Stomach (tissue), 9 donors: ENCODE measurements around the gene SCN8A. TPM values are rescaled to one million over a fixed set of nuclear protein-coding genes. Genes with fewer than 3 reads are reported as not detected.
"Not testable (repeated sequence)": the region's sequence is repeated elsewhere in the genome, so short reads cannot be mapped to it uniquely, and the experiment has no call there.

Experiments
- DNase-seq, 2 donors: peaks; one replicate each; pipeline versions ENCODE4 v3.0.0 to v3.0.0-alpha.2; 2013 to 2019
- H3K27ac ChIP-seq, 5 donors: fragments of 200-600 bp in 4 of 5; sonication (generic) in 4 of 5; one replicate each; pipeline ENCODE4 v1.5.1; 2013 to 2019; ENCODE audit warnings: mild to moderate bottlenecking in 1 of 5, moderate library complexity in 1 of 5
- H3K27me3 ChIP-seq, 3 donors: fragments of 200-600 bp; sonication (generic); one replicate each; pipeline ENCODE4 v1.5.1; 2017 to 2019; ENCODE audit warnings: mixed run types in 1 of 3
- H3K36me3 ChIP-seq, 4 donors: fragments of 200-600 bp; sonication (generic); 1 replicate in 3 of 4; 2 replicates in 1 of 4; pipeline ENCODE4 v1.5.1; 2016 to 2019
- H3K4me1 ChIP-seq, 4 donors: fragments of 200-600 bp; sonication (generic); one replicate each; pipeline ENCODE4 v1.5.1; 2016 to 2019
- H3K4me3 ChIP-seq, 4 donors: fragments of 200-600 bp; sonication (generic) in 3 of 4; one replicate each; pipeline ENCODE4 v1.5.1; 2016 to 2019; ENCODE audit warnings: mild to moderate bottlenecking in 1 of 4
- H3K9me3 ChIP-seq, 4 donors: fragments of 200-600 bp; sonication (generic); one replicate each; pipeline ENCODE4 v1.5.1; 2016 to 2019
- EP300 ChIP-seq: sonication (generic); formaldehyde crosslinking; IDR thresholded peaks from one replicate; pipeline ENCODE4 v1.6.1; 2017; ENCODE audit warnings: antibody characterized with exemption
- POLR2A ChIP-seq, 4 donors: fragments of 450-650 bp; IDR thresholded peaks; one replicate each; pipeline ENCODE4 v1.6.1; 2016; ENCODE audit warnings: antibody characterized with exemption in 4 of 4, control low read depth in 2 of 4, mild to moderate bottlenecking in 1 of 4, moderate library complexity in 1 of 4
- POLR2AphosphoS5 ChIP-seq, 3 donors: sonication (generic); formaldehyde crosslinking; IDR thresholded peaks; one replicate each; pipeline ENCODE4 v1.6.1; 2016; ENCODE audit warnings: antibody characterized with exemption in 3 of 3
- WGBS, 5 donors: extraction: QIAGEN DNeasy Blood & Tissue Kit in 3 of 5; methylation state at CpG; one replicate each; pipeline versions ENCODE4 v1.1.5 to v1.1.7; 2013 to 2018; 5-methylcytosine and 5-hydroxymethylcytosine counted together
- intact Hi-C: fragments of 100-400 bp; cut with DNase I; formaldehyde crosslinking; loops from one replicate; pipeline ENCODE4 v1.15.1; 2023; ENCODE audit warnings: low total_unique reads
- polyA plus RNA-seq, 3 donors: library from polyadenylated mRNA; stranded (reverse); fragments of 200-250 nt; gene quantifications; one replicate each; pipeline ENCODE4 v1.2.3, GENCODE V29; 2013
- total RNA-seq, 5 donors: library from RNA; depleted of rRNA; stranded (reverse); fragments of >200 nt; gene quantifications; one replicate each; pipeline versions ENCODE4 v1.1.0 to v1.2.3, GENCODE V29; 2014 to 2016
- TF ChIP-seq, protein P1 (sequence below), 7 experiments: fragments of 450-650 bp in 4 of 7; fragments of 200-600 bp in 3 of 7; sonication (generic) in 3 of 7; IDR thresholded peaks; one replicate each; pipeline ENCODE4 v1.5.1; 2016 to 2019; ENCODE audit warnings: antibody characterized with exemption in 7 of 7, control low read depth in 2 of 7, mild to moderate bottlenecking in 1 of 7
- donor health status: healthy with polysubstance abuse.
- donor health status: Bipolar disorder and iron deficiency.
- donor health status: healthy.

The SCN8A gene
- total and polyA plus RNA-seq, 8 donors = 0.08 to 19.6 (median 1.2) TPM

DNA sequence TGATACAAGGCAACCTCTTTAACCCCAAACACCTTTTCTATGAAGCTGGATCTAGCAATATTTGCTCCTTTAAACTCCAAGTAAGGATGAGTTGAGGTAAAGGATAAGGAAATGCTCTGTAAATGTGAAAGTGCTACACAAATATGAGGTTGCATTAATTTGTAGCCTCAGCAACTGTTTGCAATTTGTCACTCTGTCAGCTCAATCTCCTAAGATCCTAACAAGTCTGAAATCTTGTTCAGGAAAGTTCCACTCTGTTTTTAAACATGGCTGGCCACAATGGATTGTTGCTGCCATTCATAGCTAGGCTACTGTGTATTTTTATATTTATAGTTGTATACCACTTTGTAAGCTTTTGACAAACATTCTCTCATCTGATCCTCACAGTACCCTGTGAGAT lies 51.3 kb downstream of the SCN8A start:
- Histone ChIP-seq H3K4me1 (no peaks in the 10 kb centered on the region), H3K4me3 (no peak overlapping the region), H3K27ac (no peak overlapping the region), H3K9me3 (peaks cover 0 to 14% (median 10%) of the 10 kb centered on the region in 4 donors), H3K36me3 (no peaks in the 10 kb centered on the region), H3K27me3 (no peaks in the 10 kb centered on the region)
- DNase-seq = no peak
- TF ChIP-seq POLR2A (IDR thresholded peaks at IDR 0.05) (no peak), POLR2AphosphoS5 (IDR thresholded peaks at IDR 0.05) (no peak), EP300 (no peak)
- TF ChIP-seq, protein P1, sequence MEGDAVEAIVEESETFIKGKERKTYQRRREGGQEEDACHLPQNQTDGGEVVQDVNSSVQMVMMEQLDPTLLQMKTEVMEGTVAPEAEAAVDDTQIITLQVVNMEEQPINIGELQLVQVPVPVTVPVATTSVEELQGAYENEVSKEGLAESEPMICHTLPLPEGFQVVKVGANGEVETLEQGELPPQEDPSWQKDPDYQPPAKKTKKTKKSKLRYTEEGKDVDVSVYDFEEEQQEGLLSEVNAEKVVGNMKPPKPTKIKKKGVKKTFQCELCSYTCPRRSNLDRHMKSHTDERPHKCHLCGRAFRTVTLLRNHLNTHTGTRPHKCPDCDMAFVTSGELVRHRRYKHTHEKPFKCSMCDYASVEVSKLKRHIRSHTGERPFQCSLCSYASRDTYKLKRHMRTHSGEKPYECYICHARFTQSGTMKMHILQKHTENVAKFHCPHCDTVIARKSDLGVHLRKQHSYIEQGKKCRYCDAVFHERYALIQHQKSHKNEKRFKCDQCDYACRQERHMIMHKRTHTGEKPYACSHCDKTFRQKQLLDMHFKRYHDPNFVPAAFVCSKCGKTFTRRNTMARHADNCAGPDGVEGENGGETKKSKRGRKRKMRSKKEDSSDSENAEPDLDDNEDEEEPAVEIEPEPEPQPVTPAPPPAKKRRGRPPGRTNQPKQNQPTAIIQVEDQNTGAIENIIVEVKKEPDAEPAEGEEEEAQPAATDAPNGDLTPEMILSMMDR (IDR thresholded peaks at IDR 0.05) = no peak
- intact Hi-C loops = no loop called here

DNA sequence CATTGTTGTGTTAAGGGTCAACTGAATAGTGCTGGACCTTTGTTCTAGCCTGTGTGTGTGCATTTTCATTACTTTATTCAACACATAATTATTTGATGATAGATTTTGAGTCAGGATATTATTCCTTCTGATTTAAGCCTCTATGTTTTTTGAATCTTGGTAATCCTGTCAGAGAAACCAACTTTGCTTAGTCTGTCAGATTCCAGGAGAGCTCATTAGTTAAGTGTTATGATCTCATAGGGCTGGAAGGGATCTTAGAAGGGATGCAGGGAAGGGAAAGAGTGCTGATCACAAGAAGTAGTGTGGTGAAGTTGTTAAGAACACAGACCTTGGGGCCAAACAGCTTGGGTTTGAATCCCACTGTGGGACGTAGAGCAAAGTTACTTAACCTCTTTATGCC lies 52.9 kb downstream of the SCN8A start:
- WGBS, 5 donors = 72 to 93% (median 89%) methylated on average over 1 of the region's 1 CpG
- intact Hi-C loops = no loop called here
- H3K27ac ChIP-seq = no peak overlapping the region
- H3K9me3 ChIP-seq = peaks cover 0 to 1% (median under 1%) of the 10 kb centered on the region in 4 donors
- H3K27me3 ChIP-seq = no peaks in the 10 kb centered on the region
- DNase-seq = no peak
- TF ChIP-seq, protein P1 (IDR thresholded peaks at IDR 0.05) = no peak
- no peak for TF ChIP-seq POLR2A (IDR thresholded peaks at IDR 0.05)
- TF ChIP-seq EP300 = no peak
- no peak for TF ChIP-seq POLR2AphosphoS5 (IDR thresholded peaks at IDR 0.05)
- H3K4me3 ChIP-seq = no peak overlapping the region
- no peaks in the 10 kb centered on the region for H3K4me1 ChIP-seq
- no peaks in the 10 kb centered on the region for H3K36me3 ChIP-seq

DNA sequence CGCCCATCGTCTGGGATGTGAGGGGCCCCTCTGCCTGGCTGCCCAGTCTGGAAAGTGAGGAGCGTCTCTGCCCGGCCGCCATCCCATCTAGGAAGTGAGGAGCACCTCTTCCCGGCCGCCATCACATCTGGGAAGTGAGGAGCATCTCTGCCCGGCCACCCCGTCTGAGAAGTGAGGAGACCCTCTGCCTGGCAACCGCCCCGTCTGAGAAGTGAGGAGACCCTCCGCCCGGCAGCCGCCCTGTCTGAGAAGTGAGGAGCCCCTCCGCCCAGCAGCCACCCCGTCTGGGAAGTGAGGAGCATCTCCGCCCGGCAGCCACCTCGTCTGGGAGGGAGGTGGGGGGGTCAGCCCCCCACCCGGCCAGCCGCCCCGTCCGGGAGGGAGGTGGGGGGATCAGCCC lies 53.7 kb downstream of the SCN8A start:
- intact Hi-C loops, DNase-seq, H3K27me3 ChIP-seq, H3K4me3 ChIP-seq, H3K4me1 ChIP-seq, H3K9me3 ChIP-seq, H3K36me3 ChIP-seq, H3K27ac ChIP-seq: not testable (repeated sequence)
- WGBS, 5 donors = 84 to 100% (median 97%) methylated on average over 5 to 20 of the region's 23 CpGs; no CpG with 5 or more reads in 1 of the 5 donors

DNA sequence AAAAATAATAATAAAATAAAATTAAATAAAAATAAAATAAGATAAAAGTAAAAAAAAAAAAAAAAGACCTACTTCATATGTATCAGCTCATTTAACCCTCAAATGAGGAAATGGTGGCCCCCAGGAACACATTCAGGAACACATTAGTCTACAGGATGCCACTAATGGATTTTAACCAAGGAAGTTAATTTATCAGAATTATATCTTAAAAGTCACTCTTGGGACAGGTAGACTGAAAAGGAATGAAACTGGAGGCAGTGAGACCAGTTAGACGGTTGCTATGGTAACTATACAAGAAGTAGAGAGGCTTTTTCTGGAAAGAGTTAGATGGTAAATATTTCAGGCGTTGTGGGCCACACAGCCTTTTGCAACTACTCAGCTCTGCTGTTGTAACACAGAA lies 54.9 kb downstream of the SCN8A start:
- Histone ChIP-seq H3K27me3 (no peaks in the 10 kb centered on the region), H3K9me3 (peaks cover 0 to 15% (median 11%) of the 10 kb centered on the region in 4 donors), H3K4me1 (no peaks in the 10 kb centered on the region), H3K36me3 (no peaks in the 10 kb centered on the region), H3K4me3 (no peak overlapping the region), H3K27ac (no peak overlapping the region)
- no peak for TF ChIP-seq EP300
- TF ChIP-seq, protein P1 (IDR thresholded peaks at IDR 0.05) = no peak
- TF ChIP-seq POLR2AphosphoS5 (IDR thresholded peaks at IDR 0.05) = no peak
- WGBS, 5 donors = 89 to 94% (median 90%) methylated on average over 2 of the region's 2 CpGs
- intact Hi-C loops = no loop called here
- no peak for DNase-seq

DNA sequence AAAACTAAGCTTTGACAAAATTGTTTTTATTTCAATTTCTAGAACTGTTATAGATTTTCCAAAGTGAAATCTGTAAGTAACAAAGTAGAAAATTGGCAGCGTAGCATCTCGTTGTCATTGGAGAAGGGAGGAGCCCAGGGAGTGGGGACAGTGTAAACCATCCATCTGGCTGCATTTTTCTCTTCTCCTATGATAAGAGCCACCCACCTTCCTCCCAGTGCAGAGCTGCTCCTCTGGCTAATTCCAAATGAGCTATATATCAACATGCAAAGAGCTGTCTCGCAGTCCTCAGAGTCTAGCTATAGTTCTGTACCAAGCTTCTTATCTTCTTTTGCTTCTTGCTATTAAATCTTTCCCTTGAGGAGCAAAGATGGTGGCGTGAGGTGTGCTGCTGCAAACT lies 56.6 kb downstream of the SCN8A start:
- intact Hi-C loops = no loop called here
- no peak for DNase-seq
- H3K4me3 ChIP-seq = no peak overlapping the region
- TF ChIP-seq EP300 (no peak), POLR2A (IDR thresholded peaks at IDR 0.05) (no peak), POLR2AphosphoS5 (IDR thresholded peaks at IDR 0.05) (no peak)
- TF ChIP-seq, protein P1 (IDR thresholded peaks at IDR 0.05) = no peak
- 82 to 92% (median 85%) methylated on average over 4 of the region's 4 CpGs for WGBS, 5 donors
- no peaks in the 10 kb centered on the region for H3K27me3 ChIP-seq
- H3K9me3 ChIP-seq = peaks cover 0 to 15% (median 11%) of the 10 kb centered on the region in 4 donors
- H3K4me1 ChIP-seq = no peaks in the 10 kb centered on the region
- no peak overlapping the region for H3K27ac ChIP-seq
- H3K36me3 ChIP-seq = no peaks in the 10 kb centered on the region
